Karpas-422 (cell line): ENCODE data around the gene RGS6. TPM values are rescaled to one million over a fixed set of nuclear protein-coding genes. Genes with fewer than 3 reads are reported as not detected.

Source experiments
- DNase-seq: peaks from one replicate; pipeline ENCODE4 v3.0.0-alpha.2; 2015
- H2AFZ ChIP-seq: fragments of 200-600 bp; sonication (generic); 2 replicates; pipeline ENCODE4 v1.6.1; 2014; ENCODE audit warnings: antibody characterized with exemption, low read length, mixed read lengths
- H3K27ac ChIP-seq: fragments of 200-600 bp; sonication (generic); 2 replicates; pipeline ENCODE4 v1.5.1; 2014; ENCODE audit warnings: mild to moderate bottlenecking, low read length, moderate library complexity
- H3K27me3 ChIP-seq: fragments of 200-600 bp; sonication (generic); 2 replicates; pipeline ENCODE4 v1.6.1; 2014; ENCODE audit warnings: low read length, mixed read lengths
- H3K36me3 ChIP-seq: fragments of 200-600 bp; sonication (generic); 2 replicates; pipeline ENCODE4 v1.6.1; 2014; ENCODE audit warnings: low read length, mixed read lengths; ENCODE audit not compliant: insufficient read depth
- H3K4me1 ChIP-seq: fragments of 200-600 bp; sonication (generic); 2 replicates; pipeline ENCODE4 v1.6.1; 2014; ENCODE audit warnings: mild to moderate bottlenecking, low read length, mixed read lengths
- H3K4me2 ChIP-seq: fragments of 200-600 bp; sonication (generic); 2 replicates; pipeline ENCODE4 v1.6.1; 2014; ENCODE audit warnings: low read length, low read depth, mild to moderate bottlenecking; ENCODE audit not compliant: poor library complexity, severe bottlenecking
- H3K4me3 ChIP-seq: fragments of 200-600 bp; sonication (generic); 2 replicates; pipeline ENCODE4 v1.5.1; 2014; ENCODE audit warnings: mild to moderate bottlenecking, antibody characterized with exemption, low read length, mixed read lengths
- H3K79me2 ChIP-seq: fragments of 200-600 bp; sonication (generic); 2 replicates; pipeline ENCODE4 v1.6.1; 2014; ENCODE audit warnings: mild to moderate bottlenecking, low read length, mixed read lengths
- H3K9ac ChIP-seq: fragments of 200-600 bp; sonication (generic); 2 replicates; pipeline ENCODE4 v1.6.0; 2014; ENCODE audit warnings: low read length
- H3K9me2 ChIP-seq: fragments of 200-600 bp; sonication (generic), shearing (Covaris generic); replicated peaks from 2 replicates; pipeline ENCODE4 v1.6.0; 2014; ENCODE audit warnings: mild to moderate bottlenecking, low read length, moderate library complexity; ENCODE audit not compliant: insufficient read depth
- H3K9me3 ChIP-seq: fragments of 300-700, 200-600 bp; sonication (generic); 2 replicates; pipeline ENCODE4 v1.6.1; 2014; ENCODE audit warnings: low read length, mixed read lengths
- H4K20me1 ChIP-seq: fragments of 200-600 bp; sonication (generic); 2 replicates; pipeline ENCODE4 v1.6.1; 2014; ENCODE audit warnings: mild to moderate bottlenecking, antibody characterized with exemption, low read length, low read depth; ENCODE audit not compliant: insufficient read depth
- total RNA-seq: library from RNA; depleted of rRNA; stranded (reverse); fragments of >200 nt; shearing (Covaris generic); gene quantifications from 2 replicates; pipeline ENCODE4 v1.2.3, GENCODE V29; 2014; ENCODE audit warnings: low replicate concordance

Gene RGS6
- total RNA-seq, 1 experiment from 2014 or later, result 0.07 TPM

DNA sequence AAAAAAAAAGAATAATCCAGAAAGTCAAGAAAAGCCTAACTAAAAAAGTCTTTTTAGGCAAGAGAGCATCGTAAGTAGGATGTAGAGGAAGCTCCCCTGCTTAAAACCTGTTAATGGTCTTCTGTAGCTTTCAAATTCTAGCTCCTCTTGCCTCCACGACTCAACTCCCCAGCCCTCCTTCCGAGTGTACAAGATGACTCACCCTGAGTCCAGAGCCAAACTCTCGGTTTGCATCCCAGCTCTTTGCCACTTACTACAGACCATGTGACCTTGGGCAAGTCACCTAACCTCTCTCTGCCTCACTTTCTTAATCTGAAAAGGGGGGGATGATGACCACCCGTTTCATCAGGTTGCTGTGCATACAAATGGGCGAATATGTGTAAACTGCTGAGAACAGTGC lies 501.3 kb downstream of the RGS6 start:
- Histone ChIP-seq H3K9me2 (no peaks in the 10 kb centered on the region), H4K20me1 (no peaks in the 10 kb centered on the region), H3K4me3 (no peak overlapping the region), H3K27ac (no peak overlapping the region), H3K36me3 (no peaks in the 10 kb centered on the region), H3K4me1 (no peaks in the 10 kb centered on the region), H3K4me2 (no peak overlapping the region), H3K27me3 (no peaks in the 10 kb centered on the region), H3K9me3 (no peaks in the 10 kb centered on the region), H3K9ac (no peak overlapping the region), H2AFZ (no peak overlapping the region), H3K79me2 (no peaks in the 10 kb centered on the region)
- no peak for DNase-seq

DNA sequence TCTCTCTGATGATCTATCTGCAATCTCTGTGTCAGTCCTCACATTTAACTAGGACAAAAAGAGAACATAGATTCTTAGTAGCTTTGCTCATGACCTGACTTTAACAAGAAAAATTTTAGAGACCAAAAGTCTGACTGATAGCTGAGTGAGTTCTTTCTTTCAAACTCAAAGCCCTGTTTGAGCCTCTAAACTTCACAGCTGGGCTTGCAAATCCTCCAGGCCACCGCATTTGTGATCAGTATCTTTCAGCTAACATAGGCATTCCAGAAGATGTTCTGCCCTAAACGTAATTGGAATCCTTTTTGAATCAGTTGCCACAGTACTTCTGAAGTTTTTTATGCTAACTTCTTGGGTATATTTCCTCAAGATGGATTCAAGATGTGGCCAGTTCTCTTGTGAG lies 502.6 kb downstream of the RGS6 start:
- DNase-seq, result no peak
- no peaks in the 10 kb centered on the region for H3K9me3 ChIP-seq
- H3K79me2 ChIP-seq, result no peaks in the 10 kb centered on the region
- H2AFZ ChIP-seq, result no peak overlapping the region
- H3K4me1 ChIP-seq, result no peaks in the 10 kb centered on the region
- H3K27me3 ChIP-seq, result no peaks in the 10 kb centered on the region
- no peaks in the 10 kb centered on the region for H3K36me3 ChIP-seq
- no peaks in the 10 kb centered on the region for H4K20me1 ChIP-seq
- no peak overlapping the region for H3K4me2 ChIP-seq
- no peak overlapping the region for H3K27ac ChIP-seq
- H3K4me3 ChIP-seq, result no peak overlapping the region
- no peak overlapping the region for H3K9ac ChIP-seq
- no peaks in the 10 kb centered on the region for H3K9me2 ChIP-seq

DNA sequence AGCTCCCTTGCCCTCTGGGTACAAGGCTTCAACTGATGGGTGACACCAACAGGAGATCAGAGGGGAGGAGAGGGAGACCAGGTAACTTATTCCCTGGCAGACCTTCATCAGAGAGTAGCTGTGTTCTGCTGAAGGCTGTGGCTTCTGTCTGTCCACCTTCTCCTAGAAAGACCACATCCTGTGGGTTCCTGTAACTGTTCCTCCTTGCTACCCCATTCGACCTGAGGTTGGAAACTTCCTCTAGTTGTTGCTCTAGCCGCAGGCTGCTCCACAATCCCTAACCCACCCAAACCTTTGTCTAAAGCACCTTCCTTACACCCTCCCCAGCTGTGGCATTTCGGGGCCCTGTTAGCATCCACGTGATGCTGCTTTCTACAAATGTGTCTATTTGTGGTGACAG lies 507.5 kb downstream of the RGS6 start:
- Histone ChIP-seq H3K9me2 (no peaks in the 10 kb centered on the region), H3K27ac (no peak overlapping the region), H3K9me3 (no peaks in the 10 kb centered on the region), H2AFZ (no peak overlapping the region), H3K4me3 (no peak overlapping the region), H3K36me3 (no peaks in the 10 kb centered on the region), H3K79me2 (no peaks in the 10 kb centered on the region), H3K4me2 (no peak overlapping the region), H3K4me1 (peaks cover 17% of the 10 kb centered on the region), H3K9ac (no peak overlapping the region), H3K27me3 (no peaks in the 10 kb centered on the region), H4K20me1 (no peaks in the 10 kb centered on the region)
- DNase-seq, result no peak

DNA sequence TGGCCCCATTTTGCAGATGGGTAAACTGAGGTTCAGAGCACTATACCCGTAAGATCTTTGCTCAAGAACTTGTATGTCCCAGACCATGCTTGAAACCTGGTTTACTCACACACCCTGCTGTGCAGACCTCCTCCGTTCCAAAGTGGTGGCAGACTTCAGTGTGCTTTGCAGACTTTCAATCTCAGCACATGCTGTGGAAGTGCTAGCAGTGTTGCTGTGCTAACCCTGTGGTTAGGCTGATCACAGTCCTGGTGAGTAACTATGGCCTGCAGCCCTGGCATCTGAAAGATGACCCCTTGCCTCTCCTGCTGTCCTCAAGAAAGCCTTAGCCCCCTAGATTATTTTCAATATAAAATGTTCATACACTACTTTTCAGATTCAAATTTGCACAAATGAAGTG lies 511.0 kb downstream of the RGS6 start:
- no peaks in the 10 kb centered on the region for H4K20me1 ChIP-seq
- no peak for DNase-seq
- H2AFZ ChIP-seq, result peak overlapping the region; percentile 97
- peaks cover 17% of the 10 kb centered on the region for H3K4me1 ChIP-seq
- no peaks in the 10 kb centered on the region for H3K9me2 ChIP-seq
- H3K9ac ChIP-seq, result peak overlapping the region; percentile 59; the same call in 1 of the 2 replicates
- peak overlapping the region; percentile 91 for H3K4me2 ChIP-seq
- peak overlapping the region; percentile 54 for H3K4me3 ChIP-seq
- H3K36me3 ChIP-seq, result no peaks in the 10 kb centered on the region
- H3K79me2 ChIP-seq, result no peaks in the 10 kb centered on the region
- H3K27me3 ChIP-seq, result no peaks in the 10 kb centered on the region
- no peaks in the 10 kb centered on the region for H3K9me3 ChIP-seq
- H3K27ac ChIP-seq, result peak overlapping the region; percentile 67

DNA sequence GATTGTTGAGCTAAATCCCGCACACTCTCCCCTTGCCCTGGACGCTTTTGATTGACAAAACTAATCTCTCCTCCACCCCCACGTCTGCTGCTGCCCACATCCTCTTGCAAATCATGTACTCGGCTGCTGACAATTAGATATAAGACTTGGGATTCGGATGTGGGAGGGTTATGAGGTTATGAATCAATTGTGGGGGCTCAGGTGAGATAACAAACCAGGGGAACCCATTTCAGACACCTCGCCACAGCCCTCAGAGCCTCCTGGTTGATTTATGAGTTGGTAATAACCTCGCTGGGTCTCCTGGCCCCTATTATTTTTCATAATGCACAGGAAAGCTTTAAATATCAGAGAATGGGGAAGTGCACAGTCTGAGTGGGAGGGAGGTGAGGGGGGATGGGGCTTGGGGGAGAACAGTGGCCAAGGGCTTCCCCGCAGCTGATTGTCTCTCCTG lies 511.8 kb downstream of the RGS6 start:
- peak overlapping the region; percentile 91 for H3K4me2 ChIP-seq
- no peaks in the 10 kb centered on the region for H3K9me2 ChIP-seq
- peak overlapping the region; percentile 59 for H3K9ac ChIP-seq
- H3K4me1 ChIP-seq, result peaks cover 17% of the 10 kb centered on the region
- H3K9me3 ChIP-seq, result no peaks in the 10 kb centered on the region
- peak overlapping the region; percentile 54 for H3K4me3 ChIP-seq
- no peaks in the 10 kb centered on the region for H3K27me3 ChIP-seq
- no peaks in the 10 kb centered on the region for H3K36me3 ChIP-seq
- no peaks in the 10 kb centered on the region for H4K20me1 ChIP-seq
- peak overlapping the region; percentile 67 for H3K27ac ChIP-seq
- DNase-seq, result peak; percentile 82
- H2AFZ ChIP-seq, result peak overlapping the region; percentile 97
- H3K79me2 ChIP-seq, result no peaks in the 10 kb centered on the region

DNA sequence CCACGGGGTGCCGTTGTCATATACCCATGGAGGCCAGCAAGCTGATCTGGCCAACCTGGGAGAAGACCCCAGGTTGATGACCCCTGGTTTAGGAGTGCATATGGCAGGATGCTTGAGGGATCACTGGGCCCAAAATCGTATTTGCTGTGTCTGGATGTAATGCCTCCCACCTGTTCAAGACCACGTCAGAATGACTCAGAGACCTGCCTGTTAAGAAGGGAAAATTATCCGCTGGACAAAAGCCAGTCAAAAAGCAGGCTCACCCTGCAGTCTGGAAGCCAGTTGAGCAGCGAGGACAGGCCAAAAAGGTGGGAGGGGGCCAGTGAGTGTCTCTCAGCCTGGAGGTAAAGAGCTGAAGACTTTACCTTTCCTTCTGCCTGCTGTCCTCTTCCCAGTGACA lies 512.5 kb downstream of the RGS6 start:
- no peak overlapping the region; the same call in 1 of the 2 replicates for H2AFZ ChIP-seq
- peaks cover 17% of the 10 kb centered on the region for H3K4me1 ChIP-seq
- H3K27me3 ChIP-seq, result no peaks in the 10 kb centered on the region
- H3K4me3 ChIP-seq, result peak overlapping the region; percentile 54; the same call in 1 of the 2 replicates
- no peak overlapping the region for H3K27ac ChIP-seq
- H3K4me2 ChIP-seq, result peak overlapping the region; percentile 91
- H3K79me2 ChIP-seq, result no peaks in the 10 kb centered on the region
- no peaks in the 10 kb centered on the region for H3K9me2 ChIP-seq
- DNase-seq, result no peak
- H3K9ac ChIP-seq, result peak overlapping the region; percentile 59; the same call in 1 of the 2 replicates
- no peaks in the 10 kb centered on the region for H4K20me1 ChIP-seq
- no peaks in the 10 kb centered on the region for H3K9me3 ChIP-seq
- H3K36me3 ChIP-seq, result no peaks in the 10 kb centered on the region

DNA sequence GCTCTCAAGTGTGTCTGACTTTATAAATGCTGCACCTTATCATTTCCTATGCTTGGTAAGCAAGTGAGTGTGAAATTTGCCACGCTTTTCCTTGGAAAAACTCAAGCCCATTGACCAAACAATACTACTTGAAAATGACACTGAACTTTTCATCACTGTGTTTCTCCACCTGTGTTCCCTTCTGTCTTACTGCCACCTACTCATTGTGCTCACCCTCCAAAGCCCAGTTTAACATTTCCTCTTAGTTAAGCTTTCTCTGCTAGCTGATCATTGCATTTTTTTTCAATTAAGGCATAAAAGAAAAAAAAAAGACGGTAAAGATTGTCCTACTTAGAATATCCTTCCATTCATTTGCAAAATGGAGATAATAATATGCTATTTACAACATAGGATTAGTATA lies 516.0 kb downstream of the RGS6 start:
- no peaks in the 10 kb centered on the region for H3K36me3 ChIP-seq
- H2AFZ ChIP-seq, result no peak overlapping the region
- no peaks in the 10 kb centered on the region for H3K79me2 ChIP-seq
- H3K9ac ChIP-seq, result no peak overlapping the region
- no peaks in the 10 kb centered on the region for H3K9me3 ChIP-seq
- H3K27me3 ChIP-seq, result no peaks in the 10 kb centered on the region
- no peak overlapping the region for H3K4me2 ChIP-seq
- DNase-seq, result no peak
- H3K4me1 ChIP-seq, result peaks cover 15% of the 10 kb centered on the region
- no peak overlapping the region for H3K4me3 ChIP-seq
- H3K9me2 ChIP-seq, result no peaks in the 10 kb centered on the region
- H4K20me1 ChIP-seq, result no peaks in the 10 kb centered on the region
- no peak overlapping the region for H3K27ac ChIP-seq

DNA sequence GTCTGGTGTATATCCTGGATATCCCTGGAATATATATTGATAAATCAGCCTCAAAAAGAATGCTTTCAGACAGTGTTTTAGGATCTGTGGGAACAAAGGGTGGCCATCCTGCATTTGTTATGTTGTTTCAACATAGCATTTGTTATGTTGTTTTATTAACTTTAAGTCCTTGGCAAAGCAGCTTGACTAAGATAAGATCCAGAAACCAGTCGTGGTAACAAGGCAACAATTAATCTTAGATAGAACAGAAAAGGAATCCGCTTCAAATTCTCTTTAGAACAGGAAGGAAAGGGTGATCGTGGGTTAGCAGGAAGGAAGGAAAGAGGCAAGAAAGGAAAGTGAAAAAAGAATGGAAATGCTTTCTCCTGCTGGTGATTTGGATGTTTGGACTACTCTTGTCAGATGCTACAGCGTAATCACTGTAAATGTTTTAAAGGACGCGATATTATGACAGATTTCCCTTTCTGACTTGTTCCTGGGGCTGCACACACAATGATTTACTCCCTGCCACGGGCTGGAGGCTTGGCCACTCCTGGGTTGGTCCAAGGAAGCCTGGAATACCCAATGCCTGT lies 518.3 kb downstream of the RGS6 start:
- Histone ChIP-seq H4K20me1 (no peaks in the 10 kb centered on the region), H3K4me3 (no peak overlapping the region), H3K9me2 (no peaks in the 10 kb centered on the region), H3K36me3 (no peaks in the 10 kb centered on the region), H2AFZ (no peak overlapping the region), H3K4me1 (no peaks in the 10 kb centered on the region), H3K9ac (no peak overlapping the region), H3K27ac (no peak overlapping the region), H3K79me2 (no peaks in the 10 kb centered on the region), H3K4me2 (no peak overlapping the region), H3K9me3 (no peaks in the 10 kb centered on the region), H3K27me3 (no peaks in the 10 kb centered on the region)
- no peak for DNase-seq
